DOHH2 (cell line): ENCODE data around the gene CPM.

Experiments used
- CTCF ChIP-seq: fragments of 200-600 bp; sonication (generic); IDR thresholded peaks from one replicate; pipeline ENCODE4 v1.5.1; 2014; ENCODE audit warnings: antibody characterized with exemption, mild to moderate bottlenecking, low read depth, low read length; ENCODE audit not compliant: poor library complexity, severe bottlenecking
- EZH2phosphoT487 ChIP-seq: fragments of 200-600 bp; sonication (generic); IDR thresholded peaks from 2 replicates; pipeline ENCODE4 v1.6.1; 2017; ENCODE audit warnings: borderline replicate concordance, mild to moderate bottlenecking, antibody characterized with exemption, low read length, moderate library complexity, mixed read lengths

GRCh38 chr12:68878846-68879245 is 54.1 kb downstream of the CPM start:
- TF ChIP-seq CTCF: no peak
- no peak for TF ChIP-seq EZH2phosphoT487
